HEK293T (cell line): ENCODE measurements around the gene PHF1.
"Not testable (repeated sequence)": the region's sequence is repeated elsewhere in the genome, so short reads cannot be mapped to it uniquely, and the experiment has no call there.

ENCODE experiments used
- FOXA1 ChIP-seq: fragments of 450-650 bp; IDR thresholded peaks from 2 replicates; pipeline ENCODE4 v1.6.1; 2016; ENCODE audit warnings: mild to moderate bottlenecking
- FOXK2 ChIP-seq: fragments of 450-650 bp; IDR thresholded peaks from 2 replicates; pipeline ENCODE4 v1.6.1; 2016; ENCODE audit warnings: mild to moderate bottlenecking
- FOXM1 ChIP-seq: fragments of 450-650 bp; IDR thresholded peaks from 2 replicates; pipeline ENCODE4 v1.6.1; 2017; ENCODE audit warnings: mild to moderate bottlenecking, borderline replicate concordance
- NFRKB ChIP-seq: fragments of 450-650 bp; IDR thresholded peaks from 2 replicates; pipeline ENCODE4 v1.6.1; 2016; ENCODE audit warnings: mild to moderate bottlenecking, moderate library complexity

- TF ChIP-seq FOXA1, FOXK2, FOXM1, NFRKB: not testable (repeated sequence)
Observed at GRCh38 chr6:33379184-33379583, 31.6 kb upstream of the PHF1 start.
